Stimulated activated CD8-positive, alpha-beta memory T cell treated with anti-CD3 and anti-CD28 coated beads, Interleukin-7, amount 100 ng/mL, for 24 hours (primary cell): ENCODE measurements around the gene VLDLR.

Experiments used
- DNase-seq: peaks from one replicate; pipeline ENCODE4 v3.0.0-alpha.2; 2020; ENCODE audit warnings: low read depth

Gene VLDLR

DNA sequence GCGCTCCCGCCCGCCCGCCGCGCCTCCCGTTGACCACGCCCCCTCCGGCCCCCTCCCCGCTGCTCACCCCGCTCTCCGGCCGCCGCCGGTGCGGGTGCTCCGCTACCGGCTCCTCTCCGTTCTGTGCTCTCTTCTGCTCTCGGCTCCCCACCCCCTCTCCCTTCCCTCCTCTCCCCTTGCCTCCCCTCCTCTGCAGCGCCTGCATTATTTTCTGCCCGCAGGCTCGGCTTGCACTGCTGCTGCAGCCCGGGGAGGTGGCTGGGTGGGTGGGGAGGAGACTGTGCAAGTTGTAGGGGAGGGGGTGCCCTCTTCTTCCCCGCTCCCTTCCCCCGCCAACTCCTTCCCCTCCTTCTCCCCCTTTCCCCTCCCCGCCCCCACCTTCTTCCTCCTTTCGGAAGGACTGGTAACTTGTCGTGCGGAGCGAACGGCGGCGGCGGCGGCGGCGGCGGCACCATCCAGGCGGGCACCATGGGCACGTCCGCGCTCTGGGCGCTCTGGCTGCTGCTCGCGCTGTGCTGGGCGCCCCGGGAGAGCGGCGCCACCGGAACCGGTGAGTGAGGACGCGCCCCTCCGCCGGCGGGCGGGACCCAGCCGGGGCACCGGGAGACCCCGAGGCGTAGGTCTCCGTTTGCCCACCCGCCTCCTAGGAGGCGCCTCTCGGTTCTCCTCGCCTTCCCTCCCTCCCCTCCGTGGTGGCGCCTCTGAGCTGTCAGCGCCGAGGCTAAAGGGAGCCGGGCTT is at the start of gene VLDLR:
Gene VLDLR (plus strand): TSS at position 66 of the 739 bp plus-strand sequence. CDS start 403 bp downstream, at position 469.
- no peak for DNase-seq

DNA sequence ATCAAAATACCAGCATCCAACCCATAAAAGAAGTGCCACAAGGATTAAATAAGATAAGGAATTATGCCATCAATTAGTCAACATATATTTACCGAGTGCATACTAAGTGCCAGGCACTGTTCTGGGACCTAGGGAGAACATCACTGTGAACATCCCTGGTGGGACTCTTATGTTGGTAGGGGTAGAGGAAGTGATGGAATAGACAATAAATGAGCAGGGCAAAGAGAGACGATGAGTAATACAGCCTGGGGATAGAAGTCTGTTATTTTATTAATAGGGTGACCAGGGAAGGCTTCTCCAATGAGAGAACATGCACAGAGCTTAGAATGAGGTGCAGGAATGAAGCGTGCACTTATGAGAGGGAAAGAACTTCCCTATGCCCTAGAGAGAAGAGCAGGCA is 47.4 kb upstream of the VLDLR start:
- no peak for DNase-seq

DNA sequence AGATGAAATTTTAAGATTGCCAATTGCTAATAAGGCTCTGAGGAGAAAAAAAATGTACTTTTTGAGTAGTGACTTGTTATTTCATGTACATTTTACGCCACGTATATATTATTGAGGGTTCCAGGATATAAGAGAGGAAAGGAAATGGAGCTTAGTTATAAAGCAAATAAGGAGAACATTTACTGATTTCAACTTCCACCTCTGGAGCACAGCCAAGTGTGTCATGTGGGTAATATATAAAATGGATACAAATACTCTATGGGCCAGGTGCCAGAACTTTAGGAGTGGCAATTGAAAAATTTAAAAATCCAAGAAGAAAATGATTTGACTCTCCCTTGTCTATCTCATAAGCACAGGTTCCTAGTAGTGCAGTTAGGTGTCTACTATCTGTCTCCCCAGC is 45.0 kb upstream of the VLDLR start:
- DNase-seq = no peak

DNA sequence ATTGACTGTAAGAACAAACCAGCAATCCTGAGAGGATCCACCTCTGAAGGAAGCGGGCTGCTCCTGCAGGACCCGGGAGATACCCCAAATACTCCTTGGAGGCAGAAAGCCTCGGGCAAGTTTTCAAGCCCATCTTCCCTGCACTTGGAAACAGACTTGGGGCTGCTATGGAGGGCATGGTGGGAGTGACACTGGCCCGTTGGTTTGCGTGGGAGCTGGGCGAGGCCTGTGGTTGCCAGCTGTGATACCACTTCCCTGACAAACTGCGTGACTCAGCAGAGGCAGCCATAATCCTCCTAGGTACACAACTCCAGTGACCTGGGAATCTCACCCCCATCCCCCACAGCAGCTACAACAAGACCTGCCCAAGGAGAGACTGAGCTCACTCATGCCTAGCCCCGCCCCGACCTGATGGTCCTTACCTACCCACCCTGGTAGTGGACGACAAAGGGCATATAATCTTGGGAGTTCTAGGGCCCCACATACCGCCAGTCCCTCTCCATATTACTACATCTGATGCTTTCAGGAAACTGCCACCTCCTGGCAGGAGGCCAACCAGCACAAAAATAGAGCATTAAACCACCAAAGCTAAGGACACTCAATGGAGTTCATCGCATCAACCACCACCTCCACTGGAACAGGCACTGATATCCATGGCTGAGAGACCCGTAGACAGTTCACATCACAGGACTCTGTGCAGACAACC is 38.1 kb upstream of the VLDLR start:
- no peak for DNase-seq

DNA sequence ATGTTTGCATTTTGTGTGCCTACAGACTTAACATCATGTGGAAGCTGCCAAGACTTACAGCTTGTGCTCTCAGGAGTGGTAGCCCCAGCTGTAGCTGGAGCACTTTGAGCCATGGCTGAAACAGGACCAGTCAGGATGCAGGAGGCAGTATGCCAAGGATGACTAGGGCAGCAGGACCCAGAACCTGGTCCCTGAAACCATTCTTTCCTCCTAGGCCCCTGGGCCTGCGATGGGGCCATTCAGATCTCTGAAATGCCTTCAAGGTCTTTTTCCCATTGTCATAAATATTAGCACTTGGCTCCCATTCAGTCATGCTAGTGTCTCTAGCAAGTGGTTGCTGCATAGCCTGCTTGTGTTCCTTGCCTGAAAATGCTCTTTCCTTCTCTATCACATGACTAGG is 29.6 kb upstream of the VLDLR start:
- DNase-seq = no peak

DNA sequence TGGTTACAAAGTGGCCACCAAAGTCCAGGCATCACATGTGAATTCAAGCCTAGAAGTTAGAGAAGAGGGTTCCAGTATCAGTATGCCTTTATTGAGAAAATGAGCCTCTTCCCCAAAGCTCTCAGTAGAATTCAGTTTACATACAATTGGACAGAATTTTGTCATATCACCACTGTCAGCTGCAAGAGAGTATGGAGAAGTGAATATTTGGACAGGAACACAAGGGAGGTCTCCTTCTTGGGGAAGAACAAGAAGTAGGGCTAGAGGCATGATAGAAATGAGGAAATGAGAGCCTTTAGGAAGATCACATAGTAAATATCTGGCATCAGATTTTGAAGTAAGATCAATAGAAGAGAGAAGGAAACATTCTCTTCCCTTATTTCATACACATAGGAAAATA is 27.8 kb upstream of the VLDLR start:
- DNase-seq = no peak

DNA sequence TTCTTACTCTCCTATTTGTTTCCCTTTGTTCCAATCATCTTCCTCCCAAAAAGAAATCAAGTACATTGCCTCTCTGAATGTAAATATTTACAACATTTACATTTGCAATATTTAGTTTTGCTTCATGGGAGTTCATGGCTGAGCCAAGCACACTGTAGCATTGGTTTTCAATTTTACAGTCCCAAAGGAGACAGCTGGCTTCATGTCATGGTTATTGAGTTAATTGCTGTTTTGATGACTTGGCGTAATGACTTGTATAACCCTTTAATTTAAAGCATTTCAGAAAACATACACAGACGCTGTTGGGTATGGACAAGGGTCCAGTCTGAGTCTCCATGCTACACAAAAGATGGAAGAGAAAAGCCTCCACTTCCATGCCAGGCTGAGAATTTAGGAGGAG is 25.6 kb upstream of the VLDLR start:
- no peak for DNase-seq

DNA sequence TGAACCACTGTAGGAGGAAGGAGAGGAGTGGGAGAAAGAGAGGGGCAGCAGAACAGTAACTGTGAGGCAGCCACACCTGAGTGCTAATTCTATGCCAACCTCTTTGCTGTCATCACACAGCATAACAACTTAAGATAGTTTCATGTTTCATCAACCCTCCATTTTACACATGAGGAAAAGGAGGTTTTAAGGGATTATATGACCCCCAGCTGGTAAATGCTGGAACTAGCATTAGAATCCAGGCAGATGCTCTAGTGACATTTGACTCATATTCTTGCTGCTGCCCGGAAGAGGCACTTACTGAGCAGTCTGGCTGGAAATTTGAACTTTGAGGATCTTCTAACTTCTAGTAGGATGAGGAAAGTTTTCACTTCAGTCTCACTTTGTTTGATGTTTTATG is 24.1 kb upstream of the VLDLR start:
- no peak for DNase-seq

DNA sequence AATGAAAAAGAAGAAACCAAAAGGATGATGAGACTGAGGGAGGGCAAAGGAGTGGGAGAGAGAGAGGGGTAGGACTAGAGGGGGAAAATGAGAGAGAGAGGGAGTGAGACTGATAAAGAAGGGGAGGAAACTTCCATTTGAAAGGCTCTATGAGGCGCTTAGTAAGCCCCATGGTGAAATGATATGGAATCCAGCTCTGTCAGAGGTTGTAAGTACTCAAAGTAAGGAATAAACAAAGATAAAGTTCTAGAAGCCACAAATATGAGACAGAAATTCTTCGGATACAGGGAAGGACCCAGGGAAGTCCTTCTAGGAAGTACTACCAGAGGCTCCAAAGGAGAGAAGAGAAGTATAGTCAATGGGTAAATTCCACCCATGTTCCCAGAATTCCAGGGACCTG is 21.7 kb upstream of the VLDLR start:
- no peak for DNase-seq

DNA sequence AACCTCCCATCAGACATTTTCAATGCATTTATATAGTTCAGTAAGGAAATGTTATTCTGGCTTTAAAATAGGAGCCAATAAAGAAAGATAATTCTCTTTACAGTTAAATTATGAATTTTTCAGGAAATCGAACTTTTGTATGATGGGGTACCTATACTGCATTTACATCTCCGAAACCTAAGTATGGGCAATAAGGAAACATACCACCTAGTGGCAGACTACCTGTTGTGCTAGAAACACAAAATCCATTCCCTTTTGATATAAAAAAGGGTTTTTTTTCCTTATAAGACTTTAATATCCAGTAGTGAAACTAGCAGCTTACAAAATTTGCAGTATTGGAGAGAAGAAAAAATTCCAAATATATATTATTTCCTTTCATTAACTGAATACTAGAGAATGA is 21.3 kb upstream of the VLDLR start:
- DNase-seq = no peak

DNA sequence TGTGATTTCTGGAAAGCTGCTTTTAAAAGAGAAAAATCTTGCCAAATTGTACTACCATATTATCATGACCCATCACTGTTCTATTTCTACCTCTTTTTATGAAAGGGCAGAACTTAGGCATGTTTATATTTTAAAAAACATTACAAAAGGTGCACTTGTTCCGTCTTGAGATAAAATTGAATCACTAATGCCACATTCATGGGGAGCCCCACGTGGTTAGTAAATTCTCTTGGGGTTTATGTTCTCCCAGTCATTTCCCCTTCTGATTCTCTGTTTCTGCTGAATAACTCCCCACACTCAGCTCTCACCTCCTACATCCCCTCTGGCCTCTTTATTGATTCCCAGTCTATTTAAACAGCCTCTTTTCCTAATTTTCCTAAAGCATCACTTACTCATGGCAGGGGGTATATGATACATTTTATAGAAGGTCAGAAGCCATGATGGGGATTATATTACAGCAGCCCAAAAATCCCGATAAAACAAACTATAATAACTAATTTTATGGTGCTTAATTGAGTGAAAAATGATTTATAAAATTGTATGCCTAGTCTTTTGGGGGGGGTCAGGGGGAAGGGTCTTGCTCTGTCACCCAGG is 19.7 kb upstream of the VLDLR start:
- no peak for DNase-seq

DNA sequence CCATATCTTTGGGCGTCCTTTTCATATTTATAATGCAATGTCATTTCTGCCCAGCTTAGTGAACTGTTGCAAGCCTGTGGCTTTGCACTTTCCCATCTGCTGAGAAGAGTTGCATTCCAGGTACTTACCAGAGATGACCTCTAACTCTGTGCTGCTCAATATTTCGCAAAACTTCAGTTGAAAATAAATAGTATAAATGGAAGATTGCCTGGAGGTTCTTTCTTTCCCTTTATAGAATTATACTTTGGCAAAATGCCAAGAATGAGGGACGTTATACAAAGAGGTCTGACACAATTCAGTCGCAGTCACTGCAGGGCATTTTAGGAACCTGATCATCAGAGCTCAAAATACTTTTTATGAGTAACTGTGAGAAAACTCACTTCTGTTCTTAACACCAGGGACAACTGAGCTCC is 18.9 kb upstream of the VLDLR start:
- DNase-seq = no peak

DNA sequence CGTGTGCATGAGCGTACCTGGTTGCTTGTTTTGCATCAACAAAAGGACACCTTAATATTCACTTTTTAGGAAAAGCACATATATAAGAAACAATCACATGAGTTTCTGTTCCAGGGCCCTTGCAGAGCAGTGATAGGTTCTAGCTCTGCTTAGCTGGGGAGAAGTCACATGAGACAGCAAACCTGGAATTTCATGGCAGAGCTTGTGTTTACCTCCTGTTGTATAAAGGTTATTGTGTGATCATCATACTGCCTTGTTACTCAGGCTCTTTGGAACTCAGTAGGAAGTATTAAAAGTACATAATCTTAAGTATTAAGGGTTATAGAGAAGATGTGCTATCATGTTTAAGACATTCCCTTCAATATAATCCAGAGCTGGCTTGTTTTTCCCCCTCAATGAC is 18.0 kb upstream of the VLDLR start:
- DNase-seq = no peak

DNA sequence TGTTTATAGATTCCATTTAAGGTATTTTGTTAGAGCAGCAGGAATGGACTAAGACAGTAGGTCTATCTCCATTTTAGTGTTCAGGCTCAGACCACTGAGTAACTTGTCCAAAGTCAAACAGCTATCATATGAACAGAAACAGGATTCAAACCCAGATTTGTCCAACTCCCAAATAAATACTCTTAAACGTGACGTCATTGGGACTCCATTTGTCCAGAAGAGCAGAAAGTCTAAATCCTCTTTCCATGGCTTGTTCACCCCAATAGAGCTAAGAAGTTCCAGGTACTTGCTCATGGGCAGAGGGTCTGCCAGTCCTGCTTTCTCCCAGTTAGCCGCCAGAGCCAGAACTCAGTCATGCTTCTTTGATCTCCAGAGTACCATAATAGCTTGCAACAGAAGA is 16.3 kb upstream of the VLDLR start:
- DNase-seq = no peak

DNA sequence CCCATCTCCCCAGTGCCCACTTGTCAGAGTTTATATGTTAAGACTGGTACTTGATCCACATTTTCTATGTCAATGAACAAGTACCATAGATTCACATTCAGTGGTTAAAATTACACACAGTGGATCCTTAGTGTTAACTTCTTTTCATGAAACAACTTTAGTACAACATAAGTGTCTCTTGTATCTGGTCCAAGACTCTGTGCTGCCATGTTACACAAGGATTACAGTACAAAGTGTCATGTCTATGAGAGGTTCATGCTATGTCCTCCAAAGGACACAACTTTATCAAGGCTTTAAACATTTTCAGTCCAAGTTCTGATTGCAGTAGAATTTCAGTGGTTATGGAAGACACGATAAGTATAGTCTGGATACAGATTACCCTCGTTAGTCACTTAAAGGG is 13.3 kb upstream of the VLDLR start:
- DNase-seq = no peak

DNA sequence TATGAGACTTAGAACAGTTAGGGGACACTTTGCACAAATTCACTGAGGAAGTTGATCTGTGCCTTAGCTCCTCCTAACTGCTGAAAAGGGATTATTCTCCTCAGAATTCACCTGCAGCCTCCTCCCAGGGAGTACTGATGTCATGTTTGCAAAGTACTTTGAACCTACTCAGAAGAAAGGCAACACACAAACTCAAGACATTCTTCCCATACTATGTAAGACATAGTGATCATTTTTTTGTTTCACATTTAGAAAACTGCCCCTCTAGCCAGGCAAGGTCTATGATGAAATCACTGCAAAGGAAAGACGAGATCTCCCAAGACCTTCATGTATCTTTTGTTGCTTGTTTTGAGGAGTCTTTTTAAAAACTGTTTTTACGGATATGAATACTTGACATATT is 10.6 kb upstream of the VLDLR start:
- DNase-seq = no peak

DNA sequence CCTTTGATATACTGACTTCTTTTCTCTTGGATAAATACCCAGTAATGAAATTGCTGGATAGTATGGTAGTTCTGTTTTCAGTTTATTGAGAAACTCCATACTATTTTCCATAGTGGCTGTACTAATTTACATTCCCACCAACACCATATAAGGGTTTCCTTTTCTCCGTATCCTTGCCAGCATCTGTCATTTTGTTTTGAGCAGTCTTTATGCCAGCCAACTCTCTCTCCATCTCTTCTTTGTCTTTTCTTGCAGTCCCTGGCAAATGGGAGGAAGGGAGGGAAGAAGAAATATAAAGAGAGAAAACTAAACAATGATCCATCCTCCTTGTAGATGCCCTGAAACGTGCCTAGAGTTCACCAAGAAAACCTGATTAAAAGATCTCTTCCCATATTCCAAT is 9.6 kb upstream of the VLDLR start:
- DNase-seq = no peak

DNA sequence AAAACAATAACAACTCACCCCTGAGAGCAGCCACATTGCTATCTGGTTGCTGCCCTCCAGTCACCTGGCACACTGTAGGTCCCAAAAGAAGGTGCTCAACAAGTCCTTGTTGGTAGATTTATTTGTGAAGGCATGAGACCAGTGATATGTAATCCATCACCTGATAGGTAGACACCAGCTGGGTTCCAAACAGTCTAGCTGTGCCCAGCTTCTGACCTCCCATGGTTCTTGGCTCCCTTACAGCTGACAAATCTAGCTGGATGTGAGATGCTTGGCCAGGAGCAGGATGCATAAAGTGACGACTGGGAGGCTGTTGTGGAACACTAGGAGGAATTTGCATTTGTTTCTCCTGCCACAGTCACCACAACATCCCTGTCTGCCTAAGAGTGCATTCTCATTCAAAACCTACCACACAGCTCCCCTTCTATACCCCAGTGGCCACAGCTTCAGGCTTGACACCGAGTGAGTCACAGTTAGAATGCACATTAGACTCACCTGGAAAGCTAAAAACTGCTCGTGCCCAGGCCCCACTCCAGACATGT is 7.8 kb upstream of the VLDLR start:
- no peak for DNase-seq

DNA sequence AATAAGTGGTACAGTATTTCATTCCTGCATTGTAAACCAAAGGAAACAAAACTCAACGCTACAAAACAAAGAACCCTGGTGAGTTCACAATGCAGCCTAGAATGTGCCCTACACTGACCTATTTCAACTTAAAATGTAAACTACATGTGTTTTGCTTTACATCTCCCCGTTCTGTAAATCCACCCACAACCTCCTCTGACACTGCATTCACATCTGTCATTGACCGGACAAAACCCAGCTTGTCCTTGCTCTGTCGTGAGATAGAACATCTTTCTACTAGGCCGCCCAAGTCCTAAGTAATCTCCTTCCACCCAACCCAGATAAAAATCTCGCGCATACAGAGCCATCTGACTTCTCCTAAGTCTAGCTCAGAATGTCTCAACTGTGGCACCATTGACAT is 6.1 kb upstream of the VLDLR start:
- DNase-seq = no peak

DNA sequence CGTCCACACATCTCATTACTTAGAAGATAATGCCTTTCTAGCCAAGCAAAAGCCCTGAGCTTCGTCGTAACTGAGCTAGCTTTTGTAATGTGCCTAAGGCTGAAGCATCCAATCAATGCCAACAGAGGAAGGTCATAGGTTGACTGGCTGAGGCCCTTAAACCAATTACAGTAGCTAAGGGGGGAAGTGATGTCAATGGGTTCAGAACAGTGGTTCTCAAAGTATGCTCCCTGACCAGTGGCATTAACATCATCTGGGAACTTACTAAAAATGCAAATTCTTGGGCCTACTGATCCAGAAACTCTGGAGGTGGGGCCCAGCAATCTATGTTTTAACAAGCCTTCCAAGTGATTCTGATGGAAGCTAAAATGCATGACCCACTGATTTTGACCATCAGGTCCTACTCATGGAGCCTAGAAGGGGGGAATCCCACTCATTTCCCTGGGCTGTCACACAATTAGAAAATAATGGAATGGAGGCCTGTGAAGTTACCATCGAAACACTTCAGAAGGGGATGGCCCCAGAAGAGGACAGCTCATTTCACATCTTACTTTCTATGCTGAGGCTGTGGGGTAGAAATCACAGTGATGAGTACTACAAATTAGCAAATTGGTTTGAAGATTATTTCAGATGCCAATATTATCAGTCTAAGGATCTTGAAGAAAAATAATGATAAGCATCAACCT is 4.8 kb upstream of the VLDLR start:
- DNase-seq = no peak

DNA sequence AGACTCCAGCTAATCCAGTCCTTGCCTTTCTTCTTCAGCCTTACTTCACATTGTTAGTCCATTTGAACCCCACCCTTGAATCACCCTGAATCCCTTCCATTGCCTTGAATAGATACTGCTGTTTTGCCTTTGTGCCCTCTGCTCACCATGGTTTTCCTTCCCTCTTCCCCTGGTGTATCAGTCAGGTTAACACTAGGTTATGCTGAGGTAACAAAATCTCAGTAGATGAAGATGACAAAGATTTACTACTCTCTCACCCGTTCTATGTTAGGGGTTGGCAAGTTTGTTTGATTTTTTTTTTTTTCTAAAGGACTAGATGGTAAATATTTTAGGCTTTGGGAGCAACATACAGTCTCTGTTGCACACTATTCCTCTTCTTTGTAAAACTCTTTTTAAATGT is 3.3 kb upstream of the VLDLR start:
- DNase-seq = no peak

DNA sequence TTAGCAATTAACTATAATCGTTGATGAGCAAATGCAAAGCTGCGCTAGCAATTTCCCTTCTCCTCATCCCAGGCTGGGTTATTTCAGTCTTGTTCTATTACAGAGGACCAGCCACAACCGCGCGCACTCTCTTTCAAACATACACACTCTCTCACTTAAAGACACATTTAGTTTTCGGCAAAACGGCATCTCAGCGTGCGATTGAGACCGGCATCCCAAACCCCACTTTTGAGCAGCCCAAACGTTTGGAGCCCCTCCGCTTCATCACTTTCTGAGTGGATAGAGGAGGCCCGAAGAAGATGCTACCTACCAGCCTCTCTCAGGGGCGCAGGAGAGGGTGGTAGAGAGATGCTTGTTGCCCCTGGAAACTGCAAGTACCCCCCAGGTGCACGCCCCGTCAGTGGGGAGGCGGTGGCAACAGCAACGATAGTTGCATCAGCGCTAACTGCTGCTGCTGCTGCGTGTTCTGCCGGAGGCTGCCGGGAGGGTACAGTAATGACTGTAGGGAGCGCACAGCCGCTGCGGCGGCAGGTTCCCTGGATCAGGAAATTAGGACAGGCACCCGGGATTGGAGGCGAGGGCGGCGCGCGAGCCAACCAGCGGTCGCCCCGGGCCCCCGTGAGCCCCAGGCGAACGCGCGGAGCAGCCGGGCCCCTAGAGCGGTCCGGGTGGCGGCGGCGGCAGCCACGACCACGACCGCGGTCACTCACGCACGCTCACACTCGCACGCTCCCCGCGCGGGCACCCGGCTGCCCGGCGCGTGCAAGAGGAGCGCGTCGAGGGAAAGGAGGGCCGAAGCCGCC is 467 bp upstream of the VLDLR start:
- DNase-seq = no peak
